HG02938 (cell line): ENCODE results near the gene EPB41L2.
"Not testable (repeated sequence)": the region's sequence is repeated elsewhere in the genome, so short reads cannot be mapped to it uniquely, and the experiment has no call there.

Source experiments
- ATAC-seq: cut with Tn5 transposase; IDR thresholded peaks from one replicate; pipeline ENCODE4 v1.9.1; 2021; ENCODE audit warnings: mild to moderate bottlenecking, moderate library complexity; ENCODE audit not compliant: unreplicated experiment

The EPB41L2 gene

GRCh38 chr6:131037194-131037897 is 25.7 kb downstream of the EPB41L2 start:
- no peak for ATAC-seq

- ATAC-seq = no peak
These were observed 26.4 kb downstream of the EPB41L2 start for GRCh38 chr6:131036601-131037000.

- no peak for ATAC-seq
These were observed 26.9 kb downstream of the EPB41L2 start for GRCh38 chr6:131036143-131036542.

- ATAC-seq = no peak
These were observed 27.5 kb downstream of the EPB41L2 start for GRCh38 chr6:131035582-131035981.

GRCh38 chr6:131033631-131034030 is 29.4 kb downstream of the EPB41L2 start:
- ATAC-seq = no peak

GRCh38 chr6:131029626-131030297 is 33.3 kb downstream of the EPB41L2 start:
- peak; percentile 97 for ATAC-seq

- no peak for ATAC-seq
These were observed 35.7 kb downstream of the EPB41L2 start for GRCh38 chr6:131027326-131027725.

- ATAC-seq = no peak
These were observed 36.8 kb downstream of the EPB41L2 start for GRCh38 chr6:131026243-131026642.

GRCh38 chr6:131024565-131024964 is 38.5 kb downstream of the EPB41L2 start:
- peak; percentile 58 for ATAC-seq

- peak; percentile 26 for ATAC-seq
These were observed 39.1 kb downstream of the EPB41L2 start for GRCh38 chr6:131023834-131024504.

GRCh38 chr6:131022691-131023090 is 40.4 kb downstream of the EPB41L2 start:
- ATAC-seq = no peak

GRCh38 chr6:131017962-131018361 is 45.1 kb downstream of the EPB41L2 start:
- ATAC-seq = no peak

- no peak for ATAC-seq
These were observed 47.3 kb downstream of the EPB41L2 start for GRCh38 chr6:131015630-131016263.

- ATAC-seq = no peak
These were observed 47.9 kb downstream of the EPB41L2 start for GRCh38 chr6:131015025-131015591.

GRCh38 chr6:131014080-131014776 is 48.8 kb downstream of the EPB41L2 start:
- ATAC-seq = no peak

- ATAC-seq = no peak
These were observed 49.5 kb downstream of the EPB41L2 start for GRCh38 chr6:131013495-131013894.

- ATAC-seq = no peak
These were observed 53.3 kb downstream of the EPB41L2 start for GRCh38 chr6:131009790-131010189.

GRCh38 chr6:131008965-131009364 is 54.1 kb downstream of the EPB41L2 start:
- ATAC-seq = not testable (repeated sequence)

GRCh38 chr6:131007964-131008363 is 55.1 kb downstream of the EPB41L2 start:
- ATAC-seq = not testable (repeated sequence)

- ATAC-seq = no peak
These were observed 55.8 kb downstream of the EPB41L2 start for GRCh38 chr6:131007286-131007685.
